CD8-positive, alpha-beta memory T cell (primary cell): ENCODE measurements around the gene RAB29. TPM values are rescaled to one million over a fixed set of nuclear protein-coding genes. Genes with fewer than 3 reads are reported as not detected.

Experiments
- CTCF ChIA-PET: fragments of 350-600 bp; sonication (Branson Sonifier 250); formaldehyde crosslinking; loops from one replicate; lab custom pipeline; 2021; ENCODE audit warnings: antibody characterized with exemption; lab: Charles Lee
- POLR2A ChIA-PET: fragments of 350-600 bp; sonication (Branson Sonifier 250); formaldehyde crosslinking; loops from one replicate; lab custom pipeline; 2021; ENCODE audit warnings: antibody characterized with exemption; lab: Charles Lee
- DNase-seq, 5 donors: peaks; one replicate each; pipeline versions ENCODE4 v3.0.0 to v3.0.0-alpha.2; 2020 to 2022; ENCODE audit warnings: mixed read lengths in 1 of 5
- H3K27ac ChIP-seq: one replicate; pipeline ENCODE4 v1.7.0; 2013; ENCODE audit warnings: low read depth, mild to moderate bottlenecking, low read length, moderate library complexity
- H3K27me3 ChIP-seq: 2 replicates; pipeline ENCODE4 v1.7.0; 2013; ENCODE audit warnings: low read length, mild to moderate bottlenecking; ENCODE audit not compliant: insufficient read depth, poor library complexity, severe bottlenecking
- H3K36me3 ChIP-seq: 2 replicates; pipeline ENCODE4 v1.7.0; 2013; ENCODE audit warnings: mild to moderate bottlenecking, low read length, moderate library complexity; ENCODE audit not compliant: insufficient read depth
- H3K4me1 ChIP-seq: 2 replicates; pipeline ENCODE4 v1.7.0; 2013; ENCODE audit warnings: mild to moderate bottlenecking, low read length, moderate library complexity; ENCODE audit not compliant: insufficient read depth
- H3K4me3 ChIP-seq: 2 replicates; pipeline ENCODE4 v1.7.0; 2013; ENCODE audit warnings: mild to moderate bottlenecking, low read length
- H3K9me3 ChIP-seq: 2 replicates; pipeline ENCODE4 v1.7.0; 2013; ENCODE audit warnings: mild to moderate bottlenecking, low read length
- H3K27ac Mint-ChIP-seq, 8 donors: one replicate each; pipeline ENCODE4 v1.8.0; 2020 to 2021; ENCODE audit warnings: mixed read lengths in 8 of 8, mild to moderate bottlenecking in 6 of 8, inconsistent platforms in 3 of 8, moderate library complexity in 3 of 8
- H3K27me3 Mint-ChIP-seq, 2 donors: one replicate each; pipeline ENCODE4 v1.8.0; 2020 to 2021; ENCODE audit warnings: mixed read lengths in 2 of 2, mild to moderate bottlenecking in 1 of 2, moderate library complexity in 1 of 2
- H3K36me3 Mint-ChIP-seq, 3 donors: one replicate each; pipeline ENCODE4 v1.8.0; 2020 to 2021; ENCODE audit warnings: mixed read lengths in 3 of 3, inconsistent platforms in 1 of 3, mild to moderate bottlenecking in 1 of 3
- H3K4me1 Mint-ChIP-seq, 3 donors: one replicate each; pipeline ENCODE4 v1.8.0; 2020 to 2021; ENCODE audit warnings: mixed read lengths in 3 of 3, inconsistent platforms in 1 of 3, mild to moderate bottlenecking in 1 of 3
- H3K4me3 Mint-ChIP-seq, 7 donors: one replicate each; pipeline ENCODE4 v1.8.0; 2020 to 2021; ENCODE audit warnings: mixed read lengths in 7 of 7, mild to moderate bottlenecking in 6 of 7, moderate library complexity in 4 of 7, inconsistent platforms in 2 of 7
- H3K9me3 Mint-ChIP-seq, 5 donors: one replicate each; pipeline ENCODE4 v1.8.0; 2020 to 2022; ENCODE audit warnings: mixed read lengths in 5 of 5, mild to moderate bottlenecking in 3 of 5, moderate library complexity in 2 of 5, inconsistent platforms in 1 of 5
- polyA plus RNA-seq: library from polyadenylated mRNA; unstranded; fragments of 300-500 nt; fragmentation: Illumina TruSeq; gene quantifications from one replicate; pipeline ENCODE4 v1.2.3, GENCODE V29; 2021
- total RNA-seq, 2 experiments: library from RNA; stranded (reverse); gene quantifications; one replicate each; pipeline ENCODE4 v1.2.3, GENCODE V29; 2021

Gene RAB29
- total and polyA plus RNA-seq, 3 experiments from 2014 or later: 37.1 to 169 (median 39.7) TPM

- Mint-ChIP-seq H3K4me3 (peak within 1 kb of the TSS; percentile 91 to 97 (median 93)), H3K27ac (peak within 1 kb of the TSS; percentile 87 to 96 (median 94)), H3K27me3 (no peaks in the 10 kb centered on the region), H3K36me3 (peaks cover 10 to 31% (median 10%) of the 10 kb centered on the region in 3 donors), H3K9me3 (no peaks in the 10 kb centered on the region), H3K4me1 (peaks cover 50 to 61% (median 52%) of the 10 kb centered on the region in 3 donors)
- Histone ChIP-seq H3K9me3 (no peaks in the 10 kb centered on the region), H3K36me3 (no peaks in the 10 kb centered on the region), H3K4me3 (peak within 1 kb of the TSS; percentile 89), H3K27me3 (peaks cover 3% of the 10 kb centered on the region), H3K4me1 (peaks cover 51% of the 10 kb centered on the region), H3K27ac (peak within 1 kb of the TSS; percentile 65)
- ChIA-PET CTCF (interaction anchor here (1.2 kb wide), 1 partner anchor 164 kb away, joined by 3 read pairs; no protein-coding TSS in a partner anchor), POLR2A (interaction anchor here (0.7 to 2.4 kb wide), 3 partner anchors 8 to 75 kb away, joined by 3 to 8 read pairs (median 5); partner anchors contain the start of gene PM20D1)
- DNase-seq: peak; percentile 90 to 96 (median 93)
Observed at GRCh38 chr1:205812878-205813754, 37.8 kb upstream of the RAB29 start, which contains the start of gene SLC41A1. Gene SLC41A1 (minus strand): TSS chr1:205813198. CDS start chr1:205810441, 2,757 bp downstream.

GRCh38 chr1:205812271-205812877, 37.1 kb upstream of the RAB29 start:
- Mint-ChIP-seq H3K4me1 (peaks cover 54 to 67% (median 58%) of the 10 kb centered on the region in 3 donors), H3K36me3 (peaks cover 10 to 34% (median 10%) of the 10 kb centered on the region in 3 donors), H3K27ac (peak overlapping the region; percentile 81 to 96 (median 89)), H3K9me3 (no peaks in the 10 kb centered on the region), H3K27me3 (no peaks in the 10 kb centered on the region), H3K4me3 (peak overlapping the region; percentile 86 to 95 (median 93))
- Histone ChIP-seq H3K36me3 (no peaks in the 10 kb centered on the region), H3K27me3 (peaks cover 3% of the 10 kb centered on the region), H3K4me3 (peak overlapping the region; percentile 89), H3K27ac (peak overlapping the region; percentile 65), H3K9me3 (no peaks in the 10 kb centered on the region), H3K4me1 (peaks cover 51% of the 10 kb centered on the region)
- CTCF ChIA-PET: interaction anchor here (0.7 to 1.2 kb wide), 2 partner anchors 21 to 165 kb away, joined by 3 to 4 read pairs; no protein-coding TSS in a partner anchor
- peak in 2 of 5 donors; percentile 7 to 21 for DNase-seq
- POLR2A ChIA-PET: interaction anchor here (0.7 to 2.4 kb wide), 3 partner anchors 9 to 75 kb away, joined by 3 to 8 read pairs (median 5); partner anchors contain the start of gene PM20D1

- no peak for DNase-seq
- Histone ChIP-seq H3K27ac (peak overlapping the region; percentile 65), H3K4me3 (peak overlapping the region; percentile 89), H3K27me3 (peaks cover 3% of the 10 kb centered on the region), H3K9me3 (no peaks in the 10 kb centered on the region), H3K36me3 (no peaks in the 10 kb centered on the region), H3K4me1 (peaks cover 58% of the 10 kb centered on the region)
- peak overlapping the region; percentile 86 to 95 (median 93) for H3K4me3 Mint-ChIP-seq
- H3K9me3 Mint-ChIP-seq: no peaks in the 10 kb centered on the region
- CTCF ChIA-PET: interaction anchor here (0.7 to 1.3 kb wide), 4 partner anchors 19 to 166 kb away, joined by 3 to 4 read pairs (median 3); no protein-coding TSS in a partner anchor
- H3K27me3 Mint-ChIP-seq: no peaks in the 10 kb centered on the region
- POLR2A ChIA-PET: interaction anchor here (0.6 to 2.0 kb wide), 2 partner anchors 37 to 98 kb away, joined by 3 to 4 read pairs; partner anchors contain the start of gene RAB29
- peak overlapping the region; percentile 81 to 96 (median 89) for H3K27ac Mint-ChIP-seq
- peaks cover 61 to 74% (median 65%) of the 10 kb centered on the region in 3 donors for H3K4me1 Mint-ChIP-seq
- H3K36me3 Mint-ChIP-seq: peaks cover 10 to 35% (median 10%) of the 10 kb centered on the region in 3 donors
Observed at GRCh38 chr1:205811660-205812059, 36.4 kb upstream of the RAB29 start.

- ChIA-PET POLR2A (interaction anchor here (0.6 to 2.0 kb wide), 2 partner anchors 35 to 1060 kb away, joined by 4 to 7 read pairs; partner anchors contain the start of gene RAB29), CTCF (interaction anchor here (1.1 to 1.3 kb wide), 6 partner anchors 9 to 167 kb away, joined by 3 to 5 read pairs (median 3); no protein-coding TSS in a partner anchor)
- peak overlapping the region; percentile 52 to 95 (median 91) for H3K4me3 Mint-ChIP-seq
Observed at GRCh38 chr1:205810448-205811157, 35.3 kb upstream of the RAB29 start.

GRCh38 chr1:205809942-205810345, 34.7 kb upstream of the RAB29 start:
- Mint-ChIP-seq H3K27me3 (no peaks in the 10 kb centered on the region), H3K4me3 (peak overlapping the region in 5 of 7 donors; percentile 38 to 95 (median 60)), H3K36me3 (peaks cover 10 to 36% (median 10%) of the 10 kb centered on the region in 3 donors), H3K27ac (peak overlapping the region in 2 of 8 donors; percentile 71 to 92), H3K4me1 (peaks cover 77 to 89% (median 82%) of the 10 kb centered on the region in 3 donors), H3K9me3 (no peaks in the 10 kb centered on the region)
- Histone ChIP-seq H3K4me3 (no peak overlapping the region), H3K27ac (no peak overlapping the region), H3K4me1 (peaks cover 75% of the 10 kb centered on the region), H3K27me3 (peaks cover 3% of the 10 kb centered on the region), H3K36me3 (no peaks in the 10 kb centered on the region), H3K9me3 (no peaks in the 10 kb centered on the region)
- ChIA-PET CTCF (interaction anchor here (0.8 to 1.3 kb wide), 4 partner anchors 8 to 167 kb away, joined by 3 to 5 read pairs (median 4); no protein-coding TSS in a partner anchor), POLR2A (interaction anchor here (2.0 kb wide), 1 partner anchor 35 kb away, joined by 4 read pairs; the partner anchor contains the start of gene RAB29)
- DNase-seq: no peak

More at GRCh38 chr1:205810448-205811157, 35.3 kb upstream of the RAB29 start:
- peaks cover 68% of the 10 kb centered on the region for H3K4me1 ChIP-seq
- Mint-ChIP-seq H3K27me3 (no peaks in the 10 kb centered on the region), H3K4me1 (peaks cover 71 to 85% (median 75%) of the 10 kb centered on the region in 3 donors), H3K36me3 (peaks cover 10 to 36% (median 10%) of the 10 kb centered on the region in 3 donors), H3K27ac (peak overlapping the region in 6 of 8 donors; percentile 69 to 96 (median 89)), H3K9me3 (no peaks in the 10 kb centered on the region)
- H3K4me3 ChIP-seq: no peak overlapping the region
- no peaks in the 10 kb centered on the region for H3K36me3 ChIP-seq
- no peak for DNase-seq
- H3K27ac ChIP-seq: no peak overlapping the region
- H3K9me3 ChIP-seq: no peaks in the 10 kb centered on the region
- H3K27me3 ChIP-seq: peaks cover 3% of the 10 kb centered on the region

GRCh38 chr1:205809469-205809868, 34.2 kb upstream of the RAB29 start:
- H3K9me3 Mint-ChIP-seq: no peaks in the 10 kb centered on the region
- peak overlapping the region; percentile 24 to 79 (median 48) for H3K4me3 Mint-ChIP-seq
- ChIA-PET CTCF (interaction anchor here (0.8 to 1.3 kb wide), 2 partner anchors 151 to 168 kb away, joined by 3 read pairs; no protein-coding TSS in a partner anchor), POLR2A (no interaction called here)
- H3K27me3 Mint-ChIP-seq: no peaks in the 10 kb centered on the region
- Histone ChIP-seq H3K9me3 (no peaks in the 10 kb centered on the region), H3K4me3 (no peak overlapping the region), H3K27me3 (peaks cover 3% of the 10 kb centered on the region), H3K27ac (no peak overlapping the region), H3K36me3 (no peaks in the 10 kb centered on the region), H3K4me1 (peaks cover 80% of the 10 kb centered on the region)
- H3K4me1 Mint-ChIP-seq: peaks cover 82 to 89% (median 87%) of the 10 kb centered on the region in 3 donors
- H3K27ac Mint-ChIP-seq: peak overlapping the region in 4 of 8 donors; percentile 43 to 83 (median 61)
- no peak for DNase-seq
- H3K36me3 Mint-ChIP-seq: peaks cover 10 to 38% (median 12%) of the 10 kb centered on the region in 3 donors
